ENCODE results near the gene CLMN.

DNA sequence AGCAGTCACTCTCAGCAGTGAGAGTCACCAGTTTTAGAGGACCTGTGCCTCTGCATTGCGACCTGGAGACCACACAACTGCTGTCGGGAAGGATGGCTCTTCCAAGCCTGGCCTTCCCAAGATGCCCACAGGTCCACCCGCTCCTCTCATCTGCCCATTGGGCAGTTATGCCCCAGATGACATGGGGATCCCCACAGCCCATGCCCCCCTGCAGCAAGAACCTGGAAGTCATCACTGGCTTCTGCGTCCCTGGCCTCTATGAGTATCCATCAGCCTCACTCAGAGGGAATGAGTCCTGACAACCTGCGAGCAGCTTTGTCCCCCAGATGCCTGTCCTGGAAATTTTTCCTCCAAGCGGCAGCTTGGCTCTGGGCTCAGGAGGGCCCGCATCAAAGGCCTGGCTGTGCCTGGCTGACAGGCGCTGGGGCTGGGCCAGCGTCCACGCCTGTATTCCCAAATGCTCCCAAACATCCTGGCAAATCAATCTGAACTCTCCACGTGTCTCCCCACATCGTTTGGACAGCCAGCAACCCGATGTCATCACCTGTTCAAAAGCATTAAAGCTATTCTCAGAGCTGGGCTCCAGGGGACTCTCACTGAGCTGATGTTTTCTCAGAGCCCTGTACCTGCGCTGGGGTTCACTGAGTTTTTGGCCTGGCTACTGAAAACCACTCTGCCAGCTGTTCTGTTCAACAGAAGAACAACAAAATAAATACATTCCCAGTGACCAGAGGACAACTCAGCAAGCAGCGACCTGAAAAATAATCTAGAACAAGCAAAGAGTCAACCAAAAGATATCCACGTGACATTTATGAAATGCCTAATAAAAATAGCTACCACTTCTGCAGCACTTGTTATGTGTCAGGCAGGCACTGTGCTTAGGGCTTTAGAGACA is 57.8 kb downstream of the CLMN start:
- TF ChIP-seq NRL (CRISPR knock-in tag; IDR thresholded peaks at IDR 0.05; ENCODE audit: borderline replicate concordance) (no peak), SRSF1 (optimal IDR thresholded peaks at IDR 0.05; ENCODE audit: low read depth, low read length) (no peak), CREB1 (IDR thresholded peaks at IDR 0.05) (no peak), CREB1 (CRISPR knock-in tag; IDR thresholded peaks at IDR 0.05) (no peak), POLR2A (IDR thresholded peaks at IDR 0.05; ENCODE audit: insufficient read depth in 1 of 2, low read depth in 2 of 2, low read length in 2 of 2) (no peak), FOXK2 (IDR thresholded peaks at IDR 0.05) (no peak)
- TF ChIP-seq, protein P1, sequence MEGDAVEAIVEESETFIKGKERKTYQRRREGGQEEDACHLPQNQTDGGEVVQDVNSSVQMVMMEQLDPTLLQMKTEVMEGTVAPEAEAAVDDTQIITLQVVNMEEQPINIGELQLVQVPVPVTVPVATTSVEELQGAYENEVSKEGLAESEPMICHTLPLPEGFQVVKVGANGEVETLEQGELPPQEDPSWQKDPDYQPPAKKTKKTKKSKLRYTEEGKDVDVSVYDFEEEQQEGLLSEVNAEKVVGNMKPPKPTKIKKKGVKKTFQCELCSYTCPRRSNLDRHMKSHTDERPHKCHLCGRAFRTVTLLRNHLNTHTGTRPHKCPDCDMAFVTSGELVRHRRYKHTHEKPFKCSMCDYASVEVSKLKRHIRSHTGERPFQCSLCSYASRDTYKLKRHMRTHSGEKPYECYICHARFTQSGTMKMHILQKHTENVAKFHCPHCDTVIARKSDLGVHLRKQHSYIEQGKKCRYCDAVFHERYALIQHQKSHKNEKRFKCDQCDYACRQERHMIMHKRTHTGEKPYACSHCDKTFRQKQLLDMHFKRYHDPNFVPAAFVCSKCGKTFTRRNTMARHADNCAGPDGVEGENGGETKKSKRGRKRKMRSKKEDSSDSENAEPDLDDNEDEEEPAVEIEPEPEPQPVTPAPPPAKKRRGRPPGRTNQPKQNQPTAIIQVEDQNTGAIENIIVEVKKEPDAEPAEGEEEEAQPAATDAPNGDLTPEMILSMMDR (CRISPR knock-in tag; IDR thresholded peaks at IDR 0.05), result no peak
- TF ChIP-seq, protein P2, sequence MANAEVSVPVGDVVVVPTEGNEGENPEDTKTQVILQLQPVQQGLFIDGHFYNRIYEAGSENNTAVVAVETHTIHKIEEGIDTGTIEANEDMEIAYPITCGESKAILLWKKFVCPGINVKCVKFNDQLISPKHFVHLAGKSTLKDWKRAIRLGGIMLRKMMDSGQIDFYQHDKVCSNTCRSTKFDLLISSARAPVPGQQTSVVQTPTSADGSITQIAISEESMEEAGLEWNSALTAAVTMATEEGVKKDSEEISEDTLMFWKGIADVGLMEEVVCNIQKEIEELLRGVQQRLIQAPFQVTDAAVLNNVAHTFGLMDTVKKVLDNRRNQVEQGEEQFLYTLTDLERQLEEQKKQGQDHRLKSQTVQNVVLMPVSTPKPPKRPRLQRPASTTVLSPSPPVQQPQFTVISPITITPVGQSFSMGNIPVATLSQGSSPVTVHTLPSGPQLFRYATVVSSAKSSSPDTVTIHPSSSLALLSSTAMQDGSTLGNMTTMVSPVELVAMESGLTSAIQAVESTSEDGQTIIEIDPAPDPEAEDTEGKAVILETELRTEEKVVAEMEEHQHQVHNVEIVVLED (CRISPR knock-in tag; IDR thresholded peaks at IDR 0.05; ENCODE audit: borderline replicate concordance), result no peak

Data from HepG2 (cell line).